Measurements from ENCODE around the gene MICU1. TPM values are rescaled to one million over a fixed set of nuclear protein-coding genes. Genes with fewer than 3 reads are reported as not detected.

The MICU1 gene
- total RNA-seq, 1 donor from 2014 or later, result 57.9 TPM

DNA sequence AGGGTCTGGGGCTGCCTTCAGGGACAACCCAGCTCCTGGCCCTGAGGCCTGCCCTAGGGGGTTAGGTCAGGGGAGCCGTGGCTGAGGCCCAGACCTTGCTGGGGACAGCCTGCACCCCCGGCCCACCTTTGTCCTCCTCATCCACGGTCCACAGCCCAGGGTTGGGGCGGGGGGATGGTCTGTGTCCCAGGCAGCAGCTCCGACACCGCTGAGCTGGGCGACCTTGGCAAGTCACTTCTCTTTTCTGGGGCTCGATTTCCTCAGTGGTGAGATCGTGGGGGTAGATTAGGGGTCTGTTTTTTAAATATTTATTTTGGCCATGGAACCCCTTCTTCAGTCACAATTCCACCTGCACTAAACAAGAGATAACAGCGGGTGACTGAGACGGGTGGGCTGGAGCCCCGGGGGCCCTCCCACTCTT is 302.1 kb downstream of the MICU1 start:
- Histone ChIP-seq H3K27ac (ENCODE audit: low read depth, low read length) (no peak overlapping the region), H3K9me3 (ENCODE audit: control insufficient read depth in 3 of 3, low read length in 3 of 3) (no peaks in the 10 kb centered on the region), H3K9ac (ENCODE audit: low read depth in 1 of 3, low read length in 3 of 3) (no peak overlapping the region), H3K36me3 (ENCODE audit: control insufficient read depth in 3 of 3, insufficient read depth in 3 of 3, low read length in 3 of 3) (no peaks in the 10 kb centered on the region), H3K4me1 (ENCODE audit: control insufficient read depth in 3 of 3, insufficient read depth in 3 of 3, low read length in 3 of 3) (peaks cover 47 to 80% (median 48%) of the 10 kb centered on the region in 3 donors), H3K27me3 (ENCODE audit: control insufficient read depth in 3 of 3, insufficient read depth in 3 of 3, low read length in 3 of 3) (no peaks in the 10 kb centered on the region), H3K4me3 (ENCODE audit: low read length in 3 of 3) (no peak overlapping the region)

- Histone ChIP-seq H3K9ac (ENCODE audit: low read depth in 1 of 3, low read length in 3 of 3) (no peak overlapping the region), H3K4me3 (ENCODE audit: low read length in 3 of 3) (no peak overlapping the region), H3K36me3 (ENCODE audit: control insufficient read depth in 3 of 3, insufficient read depth in 3 of 3, low read length in 3 of 3) (no peaks in the 10 kb centered on the region), H3K27me3 (ENCODE audit: control insufficient read depth in 3 of 3, insufficient read depth in 3 of 3, low read length in 3 of 3) (no peaks in the 10 kb centered on the region), H3K9me3 (ENCODE audit: control insufficient read depth in 3 of 3, low read length in 3 of 3) (no peaks in the 10 kb centered on the region), H3K4me1 (ENCODE audit: control insufficient read depth in 3 of 3, insufficient read depth in 3 of 3, low read length in 3 of 3) (peaks cover 43 to 80% (median 46%) of the 10 kb centered on the region in 3 donors), H3K27ac (ENCODE audit: low read depth, low read length) (no peak overlapping the region)
Observed at GRCh38 chr10:72323108-72323749, 302.6 kb downstream of the MICU1 start.

- Histone ChIP-seq H3K27me3 (ENCODE audit: control insufficient read depth in 3 of 3, insufficient read depth in 3 of 3, low read length in 3 of 3) (no peaks in the 10 kb centered on the region), H3K36me3 (ENCODE audit: control insufficient read depth in 3 of 3, insufficient read depth in 3 of 3, low read length in 3 of 3) (no peaks in the 10 kb centered on the region), H3K27ac (ENCODE audit: low read depth, low read length) (no peak overlapping the region), H3K9me3 (ENCODE audit: control insufficient read depth in 3 of 3, low read length in 3 of 3) (no peaks in the 10 kb centered on the region), H3K4me3 (ENCODE audit: low read length in 3 of 3) (no peak overlapping the region), H3K9ac (ENCODE audit: low read depth in 1 of 3, low read length in 3 of 3) (no peak overlapping the region), H3K4me1 (ENCODE audit: control insufficient read depth in 3 of 3, insufficient read depth in 3 of 3, low read length in 3 of 3) (peaks cover 36 to 74% (median 39%) of the 10 kb centered on the region in 3 donors)
Observed at GRCh38 chr10:72322280-72323058, 303.4 kb downstream of the MICU1 start.

DNA sequence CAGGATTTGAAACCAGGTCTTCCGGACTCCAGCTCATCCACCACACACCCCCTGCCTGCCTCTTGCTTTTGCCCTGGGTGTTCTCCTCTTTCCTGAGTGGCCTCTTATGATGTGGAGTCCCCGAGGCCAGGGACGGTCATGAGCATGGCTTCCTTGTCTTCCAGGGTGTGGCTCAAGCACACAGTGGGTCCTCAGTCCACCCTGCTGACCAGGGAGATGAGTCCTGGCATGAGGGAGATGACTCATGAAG is 303.9 kb downstream of the MICU1 start:
- no peaks in the 10 kb centered on the region for H3K36me3 ChIP-seq (ENCODE audit: control insufficient read depth in 3 of 3, insufficient read depth in 3 of 3, low read length in 3 of 3)
- H3K27ac ChIP-seq (ENCODE audit: low read depth, low read length), result no peak overlapping the region
- no peak overlapping the region for H3K9ac ChIP-seq (ENCODE audit: low read depth in 1 of 3, low read length in 3 of 3)
- H3K4me3 ChIP-seq (ENCODE audit: low read length in 3 of 3), result no peak overlapping the region
- no peaks in the 10 kb centered on the region for H3K9me3 ChIP-seq (ENCODE audit: control insufficient read depth in 3 of 3, low read length in 3 of 3)
- no peaks in the 10 kb centered on the region for H3K27me3 ChIP-seq (ENCODE audit: control insufficient read depth in 3 of 3, insufficient read depth in 3 of 3, low read length in 3 of 3)
- H3K4me1 ChIP-seq (ENCODE audit: control insufficient read depth in 3 of 3, insufficient read depth in 3 of 3, low read length in 3 of 3), result peaks cover 40 to 74% (median 44%) of the 10 kb centered on the region in 3 donors

DNA sequence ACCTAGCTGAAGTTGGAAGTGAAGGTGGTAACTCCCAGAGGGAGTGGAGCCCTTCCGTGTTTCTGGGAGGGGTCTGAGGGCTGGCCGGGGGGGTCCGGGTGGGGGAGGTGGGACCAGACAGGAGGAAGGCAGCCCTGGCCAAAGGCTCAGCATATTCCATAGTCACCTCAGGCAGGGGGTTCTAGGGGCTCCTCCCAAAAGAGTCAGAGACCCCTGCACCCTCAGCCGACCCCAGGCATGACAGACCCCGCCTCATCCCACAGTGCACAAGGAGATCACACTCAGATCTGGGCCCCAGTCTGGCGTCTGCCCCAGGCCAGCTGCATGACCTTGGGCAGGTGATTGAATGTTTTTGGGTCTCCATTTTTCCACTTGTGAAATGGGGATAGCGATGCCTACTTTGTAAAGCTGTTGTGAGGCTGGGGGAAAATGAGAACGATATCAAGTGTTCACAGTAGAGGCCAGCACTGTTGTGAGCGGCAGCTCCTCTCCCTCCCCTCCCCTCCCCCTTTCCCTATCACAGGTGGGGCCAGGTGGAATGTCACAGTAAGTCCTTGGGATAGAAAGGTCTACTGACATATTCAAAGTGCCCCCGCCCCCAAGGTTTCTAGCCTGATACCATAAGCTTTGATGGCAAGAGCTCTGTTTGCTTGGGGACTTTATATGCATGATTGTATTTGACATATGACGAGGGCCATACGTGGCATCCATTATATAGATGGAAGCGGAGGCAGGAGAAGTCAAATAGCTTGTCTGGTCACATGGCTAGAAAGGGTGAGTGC is 304.4 kb downstream of the MICU1 start:
- H3K27ac ChIP-seq (ENCODE audit: low read depth, low read length), result peak overlapping the region; percentile 86
- H3K4me1 ChIP-seq (ENCODE audit: control insufficient read depth in 3 of 3, insufficient read depth in 3 of 3, low read length in 3 of 3), result peaks cover 45 to 76% (median 49%) of the 10 kb centered on the region in 3 donors
- peak overlapping the region in 1 of 3 donors; percentile 41 for H3K4me3 ChIP-seq (ENCODE audit: low read length in 3 of 3)
- H3K27me3 ChIP-seq (ENCODE audit: control insufficient read depth in 3 of 3, insufficient read depth in 3 of 3, low read length in 3 of 3), result no peaks in the 10 kb centered on the region
- peak overlapping the region in 1 of 3 donors; percentile 43 for H3K9ac ChIP-seq (ENCODE audit: low read depth in 1 of 3, low read length in 3 of 3)
- no peaks in the 10 kb centered on the region for H3K36me3 ChIP-seq (ENCODE audit: control insufficient read depth in 3 of 3, insufficient read depth in 3 of 3, low read length in 3 of 3)
- H3K9me3 ChIP-seq (ENCODE audit: control insufficient read depth in 3 of 3, low read length in 3 of 3), result no peaks in the 10 kb centered on the region

GRCh38 chr10:72320676-72321247 is 305.1 kb downstream of the MICU1 start:
- H3K27ac ChIP-seq (ENCODE audit: low read depth, low read length), result peak overlapping the region; percentile 86
- peak overlapping the region in 2 of 3 donors; percentile 43 to 51 for H3K9ac ChIP-seq (ENCODE audit: low read depth in 1 of 3, low read length in 3 of 3)
- peaks cover 52 to 82% (median 56%) of the 10 kb centered on the region in 3 donors for H3K4me1 ChIP-seq (ENCODE audit: control insufficient read depth in 3 of 3, insufficient read depth in 3 of 3, low read length in 3 of 3)
- H3K27me3 ChIP-seq (ENCODE audit: control insufficient read depth in 3 of 3, insufficient read depth in 3 of 3, low read length in 3 of 3), result no peaks in the 10 kb centered on the region
- H3K36me3 ChIP-seq (ENCODE audit: control insufficient read depth in 3 of 3, insufficient read depth in 3 of 3, low read length in 3 of 3), result no peaks in the 10 kb centered on the region
- H3K4me3 ChIP-seq (ENCODE audit: low read length in 3 of 3), result peak overlapping the region in 1 of 3 donors; percentile 41
- H3K9me3 ChIP-seq (ENCODE audit: control insufficient read depth in 3 of 3, low read length in 3 of 3), result no peaks in the 10 kb centered on the region

DNA sequence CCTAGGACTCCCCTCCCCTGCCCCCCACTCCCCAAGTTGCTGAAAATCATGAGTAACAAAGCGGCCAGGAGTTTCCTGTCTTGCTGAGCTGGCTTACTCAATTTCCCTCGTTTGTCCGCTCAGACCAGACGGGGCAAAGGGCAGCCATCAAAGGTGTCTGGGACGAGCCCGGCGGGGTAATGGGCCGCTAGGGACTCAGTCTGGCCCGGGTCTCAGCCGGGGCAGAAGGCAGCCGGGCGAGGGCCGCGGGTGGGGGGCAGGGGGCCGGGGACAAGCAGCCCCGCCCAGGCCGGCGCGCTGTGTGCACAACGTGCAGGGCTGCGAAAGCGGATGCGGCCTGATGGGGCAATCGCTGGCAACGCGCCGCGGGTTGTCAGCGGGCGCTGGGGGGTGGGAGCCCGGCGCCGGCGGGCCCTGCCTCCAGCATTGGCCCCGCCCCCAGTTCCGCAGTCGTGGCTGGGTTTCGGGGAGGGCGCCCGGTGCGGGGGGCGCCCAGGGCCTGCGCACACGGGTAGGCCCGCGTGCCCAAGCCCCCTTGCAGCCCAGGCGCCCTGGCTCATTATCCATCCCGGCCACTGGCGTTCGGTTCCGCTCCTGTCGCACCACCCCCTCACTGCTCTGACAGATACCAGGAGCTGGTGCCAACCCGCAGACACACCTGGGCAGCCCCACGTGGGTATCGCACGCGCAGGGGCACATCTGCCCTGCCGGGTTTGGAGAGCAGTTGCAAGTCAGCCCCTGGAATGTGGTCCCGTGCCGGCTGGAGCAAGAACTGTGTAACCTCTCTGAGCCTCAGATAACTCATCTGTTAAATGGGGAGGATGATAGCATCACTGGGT is 306.2 kb downstream of the MICU1 start:
- H3K27me3 ChIP-seq (ENCODE audit: control insufficient read depth in 3 of 3, insufficient read depth in 3 of 3, low read length in 3 of 3), result no peaks in the 10 kb centered on the region
- peak overlapping the region; percentile 86 for H3K27ac ChIP-seq (ENCODE audit: low read depth, low read length)
- H3K9me3 ChIP-seq (ENCODE audit: control insufficient read depth in 3 of 3, low read length in 3 of 3), result no peaks in the 10 kb centered on the region
- H3K36me3 ChIP-seq (ENCODE audit: control insufficient read depth in 3 of 3, insufficient read depth in 3 of 3, low read length in 3 of 3), result no peaks in the 10 kb centered on the region
- H3K4me1 ChIP-seq (ENCODE audit: control insufficient read depth in 3 of 3, insufficient read depth in 3 of 3, low read length in 3 of 3), result peaks cover 52 to 81% (median 54%) of the 10 kb centered on the region in 3 donors
- peak overlapping the region; percentile 62 to 77 (median 68) for H3K4me3 ChIP-seq (ENCODE audit: low read length in 3 of 3)
- peak overlapping the region; percentile 68 to 81 (median 71) for H3K9ac ChIP-seq (ENCODE audit: low read depth in 1 of 3, low read length in 3 of 3)

DNA sequence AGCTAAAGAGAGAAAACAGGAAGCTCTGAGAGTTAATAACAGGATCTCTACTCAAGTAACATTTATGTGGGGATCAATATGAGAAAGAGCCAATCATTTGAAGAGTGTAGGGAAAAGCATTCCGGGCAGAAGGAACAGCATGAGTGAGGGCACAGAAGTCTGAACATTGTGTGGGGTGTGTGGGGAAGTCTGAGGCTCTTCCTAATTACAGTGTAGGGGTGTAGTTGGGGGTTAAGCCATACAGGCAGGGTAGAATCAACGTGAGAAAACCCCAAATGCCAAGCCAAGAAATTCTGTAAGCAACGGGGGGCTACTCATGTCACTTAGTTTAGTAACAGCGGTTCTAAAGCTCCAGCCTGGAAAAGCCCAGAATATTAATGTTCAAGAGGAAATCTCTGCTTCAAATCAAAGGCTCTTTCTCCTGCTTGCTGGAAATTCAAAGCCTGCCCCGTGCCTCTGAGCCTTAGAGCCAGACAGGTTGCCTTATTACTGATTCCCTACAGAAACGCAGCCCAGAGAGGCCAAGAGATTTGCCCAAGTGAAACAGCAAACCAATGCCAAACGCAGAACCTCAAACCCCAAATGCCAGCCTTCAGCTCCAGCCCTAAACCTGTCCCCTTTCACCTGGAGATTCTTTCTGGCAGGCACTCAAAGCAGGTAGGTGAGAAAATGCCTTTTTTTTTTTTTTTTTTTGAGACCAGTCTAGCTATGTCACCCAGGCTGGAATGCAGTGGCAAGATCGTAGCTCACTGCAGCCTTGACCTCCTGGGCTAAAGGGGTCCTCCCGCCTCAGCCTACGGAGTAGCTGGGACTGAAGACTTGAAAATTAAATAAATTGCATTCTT is 307.2 kb downstream of the MICU1 start:
- H3K27me3 ChIP-seq (ENCODE audit: control insufficient read depth in 3 of 3, insufficient read depth in 3 of 3, low read length in 3 of 3), result no peaks in the 10 kb centered on the region
- H3K4me1 ChIP-seq (ENCODE audit: control insufficient read depth in 3 of 3, insufficient read depth in 3 of 3, low read length in 3 of 3), result peaks cover 51 to 77% (median 53%) of the 10 kb centered on the region in 3 donors
- H3K9ac ChIP-seq (ENCODE audit: low read depth in 1 of 3, low read length in 3 of 3), result peak overlapping the region in 2 of 3 donors; percentile 14 to 81
- peak overlapping the region in 1 of 3 donors; percentile 36 for H3K4me3 ChIP-seq (ENCODE audit: low read length in 3 of 3)
- H3K27ac ChIP-seq (ENCODE audit: low read depth, low read length), result peak overlapping the region; percentile 86
- no peaks in the 10 kb centered on the region for H3K9me3 ChIP-seq (ENCODE audit: control insufficient read depth in 3 of 3, low read length in 3 of 3)
- H3K36me3 ChIP-seq (ENCODE audit: control insufficient read depth in 3 of 3, insufficient read depth in 3 of 3, low read length in 3 of 3), result no peaks in the 10 kb centered on the region

Data from skeletal muscle tissue (tissue), 4 donors.